IPS-NIHi7 (cell line): ENCODE results near the gene NRXN3.
"Not testable (repeated sequence)": the region's sequence is repeated elsewhere in the genome, so short reads cannot be mapped to it uniquely, and the experiment has no call there.

Source experiments
- DNase-seq: peaks from one replicate; pipeline ENCODE4 v3.0.0; 2012; ENCODE audit warnings: mixed read lengths; ENCODE audit errors: extremely low spot score

The NRXN3 gene

GRCh38 chr14:79727900-79728299, 1557.7 kb downstream of the NRXN3 start:
- no peak for DNase-seq

GRCh38 chr14:79728331-79728730, 1558.2 kb downstream of the NRXN3 start:
- no peak for DNase-seq

DNA sequence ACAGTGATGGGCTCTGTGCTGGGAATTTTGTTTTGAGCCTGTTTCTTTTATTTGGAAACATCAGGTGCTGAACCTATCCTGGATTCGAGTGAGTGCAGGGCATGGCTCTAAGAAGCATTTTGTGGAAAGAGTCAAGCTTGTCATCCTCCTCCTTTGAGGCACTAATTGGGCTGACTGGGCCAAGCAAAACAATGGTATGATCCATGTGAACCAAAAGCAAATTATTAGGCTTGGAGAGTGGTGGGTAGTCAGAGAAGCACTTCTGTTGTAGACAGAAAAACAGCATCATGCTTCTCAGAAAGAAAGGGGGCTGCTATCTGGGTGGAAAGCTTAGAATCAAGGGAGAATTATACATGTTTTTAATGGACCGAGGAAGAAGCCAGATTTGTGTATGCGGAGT, 1559.6 kb downstream of the NRXN3 start:
- no peak for DNase-seq

GRCh38 chr14:79730196-79730595, 1560.0 kb downstream of the NRXN3 start:
- no peak for DNase-seq

DNA sequence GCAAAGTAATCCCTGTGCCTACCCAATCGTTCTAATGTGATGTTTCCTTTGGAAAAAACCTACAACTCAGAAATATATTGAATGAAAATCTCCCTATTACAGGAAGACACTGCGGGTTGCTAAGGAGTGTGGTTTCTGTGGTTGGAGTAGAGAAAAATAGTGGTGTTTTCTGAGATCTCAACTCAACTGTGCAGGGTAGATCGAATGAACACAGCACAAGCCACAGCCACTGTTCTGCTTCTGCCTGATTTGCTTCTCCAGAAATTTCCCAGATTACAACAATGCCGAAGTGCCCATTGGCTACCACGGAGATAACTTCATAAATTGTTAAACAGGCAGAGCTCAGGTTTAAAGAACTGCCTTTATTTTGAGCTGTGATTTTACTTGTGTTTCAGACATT, 1560.8 kb downstream of the NRXN3 start:
- no peak for DNase-seq

GRCh38 chr14:79732911-79733655, 1562.9 kb downstream of the NRXN3 start:
- no peak for DNase-seq

DNA sequence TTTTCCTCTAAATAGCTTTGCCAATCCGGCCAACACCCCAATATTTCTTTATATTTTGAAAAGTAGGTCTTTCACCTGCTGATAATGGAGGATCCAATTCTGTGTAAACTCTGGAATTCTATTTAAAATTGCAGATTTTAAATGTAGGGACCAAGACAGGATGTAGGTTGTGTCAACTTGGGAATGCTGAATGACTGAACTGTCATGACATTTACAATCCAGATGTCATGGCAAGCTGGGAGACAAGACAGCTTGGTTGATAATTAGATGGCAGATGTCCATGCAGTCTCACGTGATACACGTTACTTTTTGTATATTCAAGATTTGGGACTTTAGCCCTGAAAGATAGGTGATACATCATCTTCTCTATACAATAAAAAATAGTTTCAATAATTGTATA, 1564.0 kb downstream of the NRXN3 start:
- DNase-seq, result no peak

GRCh38 chr14:79734656-79735055, 1564.5 kb downstream of the NRXN3 start:
- no peak for DNase-seq

DNA sequence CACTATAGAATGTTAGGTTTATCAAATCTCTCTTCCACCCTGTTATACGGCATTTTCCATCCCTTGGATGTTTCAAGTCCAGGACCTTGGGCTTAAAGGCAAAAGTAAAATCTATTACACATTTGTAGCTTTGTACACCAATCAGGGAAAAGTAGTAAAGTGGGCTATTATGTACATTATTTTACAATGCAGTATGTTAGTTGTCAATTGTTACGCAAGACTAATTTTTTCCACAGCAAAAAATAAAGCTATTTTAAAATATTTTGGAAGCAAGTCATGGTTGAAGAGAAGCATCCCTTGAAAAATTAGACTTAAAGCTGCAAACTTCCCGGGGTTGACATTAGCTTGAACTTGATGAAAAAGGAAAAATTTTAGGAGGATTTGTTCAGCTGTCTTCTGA, 1564.9 kb downstream of the NRXN3 start:
- no peak for DNase-seq

DNA sequence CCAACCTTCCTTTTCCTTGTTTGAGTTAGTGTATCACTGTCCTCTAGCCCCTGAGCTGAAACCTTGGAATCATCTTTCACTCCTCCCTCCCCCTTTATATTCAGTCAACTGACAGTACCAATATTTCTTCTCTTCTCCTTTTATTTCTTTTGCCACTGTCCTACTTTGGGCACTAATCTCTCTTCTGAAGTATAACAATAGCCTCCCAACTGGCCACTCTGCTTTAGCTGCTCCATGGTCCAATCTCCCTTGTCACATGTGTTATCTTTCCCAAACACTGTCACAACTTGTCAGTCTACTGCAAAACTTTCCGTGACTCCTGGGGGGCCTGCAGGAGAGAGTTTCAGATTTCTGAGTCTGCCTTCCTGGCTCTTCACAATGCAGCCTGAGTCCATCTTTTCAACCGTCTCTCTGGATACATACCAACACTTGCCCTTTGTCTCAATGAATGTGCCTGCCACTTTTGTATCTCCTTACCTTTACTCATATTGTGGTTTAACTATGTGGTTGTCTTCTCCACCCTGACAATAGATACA, 1570.0 kb downstream of the NRXN3 start:
- no peak for DNase-seq

GRCh38 chr14:79742142-79742541, 1572.0 kb downstream of the NRXN3 start:
- DNase-seq, result no peak

GRCh38 chr14:79745046-79745445, 1574.9 kb downstream of the NRXN3 start:
- DNase-seq, result no peak

GRCh38 chr14:79749065-79749464, 1578.9 kb downstream of the NRXN3 start:
- DNase-seq, result no peak

GRCh38 chr14:79758985-79759384, 1588.8 kb downstream of the NRXN3 start:
- DNase-seq, result no peak

DNA sequence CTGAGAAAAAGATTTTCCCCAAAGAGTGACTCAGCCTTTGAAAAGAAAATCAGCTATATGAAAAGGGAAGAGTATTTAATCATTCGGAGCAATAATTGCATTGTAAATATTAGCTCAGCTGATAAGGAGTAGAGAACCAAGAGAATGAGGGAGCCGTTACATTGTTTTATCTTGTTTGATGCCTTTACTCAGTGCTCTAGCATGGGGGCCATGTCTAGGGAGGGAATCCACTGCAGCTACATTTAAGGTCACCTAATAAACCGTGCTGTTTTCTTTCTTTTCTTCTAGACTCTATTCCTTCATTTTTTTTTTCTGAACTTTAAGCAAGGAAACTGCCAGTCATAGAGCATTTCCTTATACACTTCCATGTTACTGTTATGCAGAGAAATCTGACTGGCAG, 1594.2 kb downstream of the NRXN3 start:
- DNase-seq, result no peak

DNA sequence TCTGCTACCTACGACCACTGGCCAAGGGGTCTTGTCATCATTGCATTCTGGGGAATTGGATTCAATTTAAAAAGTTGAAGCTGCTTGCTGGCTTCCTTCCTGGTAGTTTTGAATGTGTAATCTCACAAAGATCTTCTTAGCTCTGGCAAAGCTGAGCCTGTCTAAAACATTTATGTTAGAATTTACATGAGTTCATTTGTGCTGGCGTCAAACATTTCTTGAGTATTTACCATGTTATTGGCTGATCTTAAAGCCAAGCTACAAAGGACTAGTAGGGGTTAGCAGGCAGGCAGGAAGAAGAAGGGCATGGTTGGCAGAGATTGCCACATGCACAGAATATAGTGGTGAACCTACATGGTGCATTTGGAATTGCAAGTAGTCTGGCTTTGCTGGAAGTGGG, 1596.3 kb downstream of the NRXN3 start:
- no peak for DNase-seq

- no peak for DNase-seq
Measured at GRCh38 chr14:79767251-79767650, 1597.1 kb downstream of the NRXN3 start.

DNA sequence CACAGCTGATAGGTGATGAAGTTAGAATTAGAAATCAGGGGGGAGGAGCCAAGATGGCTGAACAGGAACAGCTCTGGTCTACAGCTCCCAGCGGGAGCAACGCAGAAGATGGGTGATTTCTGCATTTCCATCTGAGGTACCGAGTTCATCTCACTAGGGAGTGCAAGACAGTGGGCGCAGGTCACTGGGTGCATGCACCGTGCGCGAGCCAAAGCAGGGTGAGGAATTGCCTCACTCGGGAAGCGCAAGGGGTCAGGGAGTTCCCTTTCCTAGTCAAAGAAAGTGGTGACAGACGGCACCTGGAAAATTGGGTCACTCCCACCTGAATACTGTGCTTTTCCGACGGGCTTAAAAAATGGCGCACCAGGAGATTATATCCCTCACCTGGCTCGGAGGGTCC, 1597.5 kb downstream of the NRXN3 start:
- DNase-seq, result not testable (repeated sequence)

- DNase-seq, result no peak
Measured at GRCh38 chr14:79781882-79782281, 1611.7 kb downstream of the NRXN3 start.

GRCh38 chr14:79783041-79783440, 1612.9 kb downstream of the NRXN3 start:
- DNase-seq, result no peak

GRCh38 chr14:79786522-79786921, 1616.3 kb downstream of the NRXN3 start:
- no peak for DNase-seq

DNA sequence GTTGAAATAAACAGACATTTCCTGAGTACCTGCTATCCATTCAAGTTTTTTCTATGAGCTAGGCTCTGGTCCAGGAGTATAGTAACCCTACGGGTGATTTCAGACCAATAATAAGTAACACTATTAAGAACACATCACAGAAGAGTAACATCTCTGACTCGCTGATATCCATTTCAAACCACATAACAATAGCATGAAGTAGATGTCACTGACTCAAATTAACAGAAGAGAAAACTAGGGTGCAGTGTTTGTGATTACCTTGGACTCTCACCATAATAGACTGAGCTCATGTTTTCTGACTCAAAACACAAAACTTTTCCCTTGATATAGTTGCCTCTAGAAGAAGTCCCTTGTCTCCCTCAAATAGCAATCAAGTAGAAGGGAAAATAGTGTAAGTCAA, 1618.2 kb downstream of the NRXN3 start:
- no peak for DNase-seq

DNA sequence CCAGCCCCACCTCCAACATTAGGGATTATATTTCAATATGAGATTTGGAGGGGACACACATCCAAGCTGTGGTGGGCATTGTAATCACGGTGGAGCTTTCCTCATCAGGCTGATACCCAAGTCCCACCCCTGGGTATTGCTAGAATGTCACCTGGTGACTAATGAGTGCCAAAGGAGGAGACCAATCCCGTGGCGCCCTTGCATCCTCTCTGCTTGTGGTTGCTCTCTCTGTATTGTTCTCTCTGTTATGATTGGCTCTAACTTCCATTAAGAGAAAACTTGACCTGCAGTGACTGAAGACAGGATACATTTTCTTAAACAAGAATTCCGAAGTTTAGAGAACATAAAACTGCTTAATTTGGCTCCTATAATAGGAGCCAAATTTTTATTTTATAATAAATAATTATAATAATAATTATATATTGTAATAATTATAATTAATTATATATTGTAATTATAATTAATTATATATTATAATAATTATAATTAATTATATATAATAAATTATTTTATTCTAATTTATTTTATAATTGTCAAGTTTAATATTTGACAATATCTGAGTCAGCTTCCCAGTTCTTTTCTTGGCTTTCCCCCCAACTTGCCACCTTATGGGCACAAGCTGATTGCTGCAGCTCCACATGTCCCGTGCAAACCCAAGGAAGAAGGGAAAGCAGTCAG, 1621.0 kb downstream of the NRXN3 start:
- peak; percentile 9 for DNase-seq
